Neural cell (in vitro differentiated cells): ENCODE results near the gene TEDC2. TPM values are rescaled to one million over a fixed set of nuclear protein-coding genes. Genes with fewer than 3 reads are reported as not detected.

Experiments
- H2AFZ ChIP-seq: fragments of 200-600, 300-800 bp; sonication (generic), shearing (Covaris generic); 2 replicates; pipeline ENCODE4 v1.6.0; 2014; ENCODE audit warnings: low read depth, mild to moderate bottlenecking, antibody characterized with exemption, low read length, moderate library complexity
- H3F3A ChIP-seq: fragments of 200-600 bp; shearing (Covaris generic); 2 replicates; pipeline ENCODE4 v1.6.1; 2016; ENCODE audit warnings: mild to moderate bottlenecking, moderate library complexity, mixed read lengths, antibody characterized with exemption, low read length; ENCODE audit not compliant: insufficient read depth, poor library complexity, severe bottlenecking
- H3K27ac ChIP-seq: fragments of 200-600, 300-800 bp; sonication (generic), shearing (Covaris generic); 2 replicates; pipeline ENCODE4 v1.5.1; 2014; ENCODE audit warnings: mild to moderate bottlenecking, low read length, moderate library complexity
- H3K27me3 ChIP-seq: fragments of 300-800, 200-600 bp; sonication (generic), shearing (Covaris generic); 2 replicates; pipeline ENCODE4 v1.6.0; 2014; ENCODE audit warnings: mild to moderate bottlenecking, low read depth, low read length, moderate library complexity; ENCODE audit not compliant: insufficient read depth
- H3K36me3 ChIP-seq: fragments of 300-800, 200-600 bp; sonication (generic), shearing (Covaris generic); 2 replicates; pipeline ENCODE4 v1.5.1; 2014; ENCODE audit warnings: mild to moderate bottlenecking, antibody characterized with exemption, low read length, moderate library complexity; ENCODE audit not compliant: insufficient read depth
- H3K4me2 ChIP-seq: fragments of 300-800, 200-600 bp; sonication (generic), shearing (Covaris generic); 2 replicates; pipeline ENCODE4 v1.6.0; 2014; ENCODE audit warnings: mild to moderate bottlenecking, low read length
- H3K4me3 ChIP-seq: fragments of 300-800, 200-600 bp; sonication (generic), shearing (Covaris generic); 2 replicates; pipeline ENCODE4 v1.5.1; 2014; ENCODE audit warnings: mild to moderate bottlenecking, low read length, moderate library complexity
- H3K79me2 ChIP-seq: fragments of 200-600 bp; shearing (Covaris generic); replicated peaks from 2 replicates; pipeline ENCODE4 v1.6.0; 2014; ENCODE audit warnings: mild to moderate bottlenecking, low read length, moderate library complexity; ENCODE audit not compliant: insufficient read depth
- H3K9ac ChIP-seq: fragments of 300-800, 200-600 bp; sonication (generic), shearing (Covaris generic); 2 replicates; pipeline ENCODE4 v1.6.1; 2016; ENCODE audit warnings: mild to moderate bottlenecking, low read length, mixed read lengths
- H3K9me2 ChIP-seq: fragments of 200-600 bp; shearing (Covaris generic); 2 replicates; pipeline ENCODE4 v1.6.1; 2016; ENCODE audit warnings: mild to moderate bottlenecking, low read length, mixed read lengths; ENCODE audit not compliant: insufficient read depth
- H3K9me3 ChIP-seq: fragments of 200-600, 300-800 bp; sonication (generic), shearing (Covaris generic); 2 replicates; pipeline ENCODE4 v1.6.1; 2016; ENCODE audit warnings: mild to moderate bottlenecking, mixed run types, low read length, moderate library complexity, mixed read lengths
- H4K20me1 ChIP-seq: fragments of 200-600 bp; shearing (Covaris generic); 2 replicates; pipeline ENCODE4 v1.6.1; 2016; ENCODE audit warnings: mild to moderate bottlenecking, mixed run types; ENCODE audit not compliant: insufficient read depth
- EP300 ChIP-seq: fragments of 450-650 bp; conservative IDR thresholded peaks from 2 replicates; pipeline ENCODE4 v1.6.1; 2014; ENCODE audit warnings: antibody characterized with exemption, mild to moderate bottlenecking, moderate library complexity; ENCODE audit not compliant: poor library complexity, severe bottlenecking
- EZH2 ChIP-seq: fragments of 200-600, 300-800 bp; shearing (Covaris generic), sonication (generic); IDR thresholded peaks from 2 replicates; pipeline ENCODE4 v1.6.1; 2014; ENCODE audit warnings: antibody characterized with exemption, low read length, borderline replicate concordance, mild to moderate bottlenecking; ENCODE audit not compliant: insufficient read depth, poor library complexity, severe bottlenecking
- MXI1 ChIP-seq: fragments of 450-650 bp; conservative IDR thresholded peaks from 2 replicates; pipeline ENCODE4 v1.6.1; 2014; ENCODE audit warnings: antibody characterized with exemption, mild to moderate bottlenecking; ENCODE audit not compliant: poor library complexity, severe bottlenecking
- POLR2AphosphoS5 ChIP-seq: IDR thresholded peaks from 2 replicates; pipeline ENCODE4 v1.6.1; 2012
- RAD21 ChIP-seq: fragments of 450-650 bp; conservative IDR thresholded peaks from 2 replicates; pipeline ENCODE4 v1.6.1; 2014; ENCODE audit warnings: antibody characterized with exemption, mild to moderate bottlenecking, moderate library complexity
- SMC3 ChIP-seq: fragments of 450-650 bp; conservative IDR thresholded peaks from 2 replicates; pipeline ENCODE4 v1.6.1; 2014; ENCODE audit warnings: antibody characterized with exemption, mild to moderate bottlenecking, moderate library complexity; ENCODE audit not compliant: poor library complexity
- TAF1 ChIP-seq: IDR thresholded peaks from 2 replicates; pipeline ENCODE4 v1.6.1; 2012; ENCODE audit warnings: low read depth
- polyA plus RNA-seq: library from polyadenylated mRNA; depleted of rRNA; stranded (reverse); fragments of >200 nt; gene quantifications from 2 replicates; pipeline ENCODE4 v1.2.3, GENCODE V29; 2014
- TF ChIP-seq, protein P1 (sequence below): IDR thresholded peaks from 2 replicates; pipeline ENCODE4 v1.6.1; 2012; ENCODE audit warnings: borderline replicate concordance
- TF ChIP-seq, protein P2 (sequence below): fragments of 450-650 bp; IDR thresholded peaks from 2 replicates; pipeline ENCODE4 v1.5.1; 2014; ENCODE audit warnings: antibody characterized with exemption, mild to moderate bottlenecking, moderate library complexity; ENCODE audit not compliant: poor library complexity, severe bottlenecking

TEDC2 gene
- polyA plus RNA-seq, 1 donor from 2014 or later, result 31.5 TPM

DNA sequence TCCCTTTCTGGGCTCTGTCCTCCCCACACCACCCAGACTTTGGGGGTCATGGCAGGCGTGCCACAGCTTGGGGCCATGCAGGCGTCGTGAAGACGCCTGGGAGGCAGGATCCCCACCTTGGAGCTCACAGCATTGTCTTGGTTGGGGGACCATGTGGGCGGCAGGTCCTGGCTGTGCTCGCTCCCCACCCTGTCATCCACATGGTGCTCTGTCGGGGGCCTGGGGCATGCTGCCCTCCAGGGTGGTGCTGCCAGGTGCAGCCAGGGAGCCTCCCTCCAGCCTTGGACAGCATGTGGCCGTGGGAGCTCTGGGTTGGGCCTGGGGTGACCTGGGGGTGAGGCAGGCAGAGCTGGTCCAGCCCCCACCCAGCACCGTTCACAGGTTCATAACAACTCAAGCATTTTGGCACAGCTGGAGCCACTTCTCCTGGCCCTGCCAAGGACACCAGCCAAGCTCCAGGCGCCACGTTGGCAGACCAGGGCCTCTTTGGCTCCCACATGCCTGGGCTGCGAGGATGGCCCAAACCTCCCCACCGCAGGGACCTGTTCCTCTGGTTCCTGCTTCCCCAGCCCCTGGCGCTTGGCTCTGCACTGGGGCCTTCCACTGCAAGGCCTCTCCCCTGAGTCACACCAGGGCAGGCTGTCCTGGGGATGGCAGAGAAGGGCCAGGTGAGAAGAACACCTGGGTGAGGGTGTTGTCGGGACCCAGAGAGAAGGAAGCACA is 38.8 kb downstream of the TEDC2 start:
- Histone ChIP-seq H3K9me3 (no peaks in the 10 kb centered on the region), H3K36me3 (no peaks in the 10 kb centered on the region), H3K27ac (no peak overlapping the region), H3F3A (no peaks in the 10 kb centered on the region), H3K9ac (no peak overlapping the region), H3K4me3 (no peak overlapping the region), H3K79me2 (no peaks in the 10 kb centered on the region), H3K4me2 (no peak overlapping the region), H3K27me3 (no peaks in the 10 kb centered on the region), H2AFZ (no peak overlapping the region), H3K9me2 (no peaks in the 10 kb centered on the region), H4K20me1 (no peaks in the 10 kb centered on the region)
- TF ChIP-seq EZH2 (no peak), POLR2AphosphoS5 (no peak), MXI1 (no peak), EP300 (no peak), SMC3 (no peak), TAF1 (no peak), RAD21 (no peak)
- TF ChIP-seq, protein P1, sequence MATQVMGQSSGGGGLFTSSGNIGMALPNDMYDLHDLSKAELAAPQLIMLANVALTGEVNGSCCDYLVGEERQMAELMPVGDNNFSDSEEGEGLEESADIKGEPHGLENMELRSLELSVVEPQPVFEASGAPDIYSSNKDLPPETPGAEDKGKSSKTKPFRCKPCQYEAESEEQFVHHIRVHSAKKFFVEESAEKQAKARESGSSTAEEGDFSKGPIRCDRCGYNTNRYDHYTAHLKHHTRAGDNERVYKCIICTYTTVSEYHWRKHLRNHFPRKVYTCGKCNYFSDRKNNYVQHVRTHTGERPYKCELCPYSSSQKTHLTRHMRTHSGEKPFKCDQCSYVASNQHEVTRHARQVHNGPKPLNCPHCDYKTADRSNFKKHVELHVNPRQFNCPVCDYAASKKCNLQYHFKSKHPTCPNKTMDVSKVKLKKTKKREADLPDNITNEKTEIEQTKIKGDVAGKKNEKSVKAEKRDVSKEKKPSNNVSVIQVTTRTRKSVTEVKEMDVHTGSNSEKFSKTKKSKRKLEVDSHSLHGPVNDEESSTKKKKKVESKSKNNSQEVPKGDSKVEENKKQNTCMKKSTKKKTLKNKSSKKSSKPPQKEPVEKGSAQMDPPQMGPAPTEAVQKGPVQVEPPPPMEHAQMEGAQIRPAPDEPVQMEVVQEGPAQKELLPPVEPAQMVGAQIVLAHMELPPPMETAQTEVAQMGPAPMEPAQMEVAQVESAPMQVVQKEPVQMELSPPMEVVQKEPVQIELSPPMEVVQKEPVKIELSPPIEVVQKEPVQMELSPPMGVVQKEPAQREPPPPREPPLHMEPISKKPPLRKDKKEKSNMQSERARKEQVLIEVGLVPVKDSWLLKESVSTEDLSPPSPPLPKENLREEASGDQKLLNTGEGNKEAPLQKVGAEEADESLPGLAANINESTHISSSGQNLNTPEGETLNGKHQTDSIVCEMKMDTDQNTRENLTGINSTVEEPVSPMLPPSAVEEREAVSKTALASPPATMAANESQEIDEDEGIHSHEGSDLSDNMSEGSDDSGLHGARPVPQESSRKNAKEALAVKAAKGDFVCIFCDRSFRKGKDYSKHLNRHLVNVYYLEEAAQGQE, result no peak
- TF ChIP-seq, protein P2, sequence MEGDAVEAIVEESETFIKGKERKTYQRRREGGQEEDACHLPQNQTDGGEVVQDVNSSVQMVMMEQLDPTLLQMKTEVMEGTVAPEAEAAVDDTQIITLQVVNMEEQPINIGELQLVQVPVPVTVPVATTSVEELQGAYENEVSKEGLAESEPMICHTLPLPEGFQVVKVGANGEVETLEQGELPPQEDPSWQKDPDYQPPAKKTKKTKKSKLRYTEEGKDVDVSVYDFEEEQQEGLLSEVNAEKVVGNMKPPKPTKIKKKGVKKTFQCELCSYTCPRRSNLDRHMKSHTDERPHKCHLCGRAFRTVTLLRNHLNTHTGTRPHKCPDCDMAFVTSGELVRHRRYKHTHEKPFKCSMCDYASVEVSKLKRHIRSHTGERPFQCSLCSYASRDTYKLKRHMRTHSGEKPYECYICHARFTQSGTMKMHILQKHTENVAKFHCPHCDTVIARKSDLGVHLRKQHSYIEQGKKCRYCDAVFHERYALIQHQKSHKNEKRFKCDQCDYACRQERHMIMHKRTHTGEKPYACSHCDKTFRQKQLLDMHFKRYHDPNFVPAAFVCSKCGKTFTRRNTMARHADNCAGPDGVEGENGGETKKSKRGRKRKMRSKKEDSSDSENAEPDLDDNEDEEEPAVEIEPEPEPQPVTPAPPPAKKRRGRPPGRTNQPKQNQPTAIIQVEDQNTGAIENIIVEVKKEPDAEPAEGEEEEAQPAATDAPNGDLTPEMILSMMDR, result no peak

DNA sequence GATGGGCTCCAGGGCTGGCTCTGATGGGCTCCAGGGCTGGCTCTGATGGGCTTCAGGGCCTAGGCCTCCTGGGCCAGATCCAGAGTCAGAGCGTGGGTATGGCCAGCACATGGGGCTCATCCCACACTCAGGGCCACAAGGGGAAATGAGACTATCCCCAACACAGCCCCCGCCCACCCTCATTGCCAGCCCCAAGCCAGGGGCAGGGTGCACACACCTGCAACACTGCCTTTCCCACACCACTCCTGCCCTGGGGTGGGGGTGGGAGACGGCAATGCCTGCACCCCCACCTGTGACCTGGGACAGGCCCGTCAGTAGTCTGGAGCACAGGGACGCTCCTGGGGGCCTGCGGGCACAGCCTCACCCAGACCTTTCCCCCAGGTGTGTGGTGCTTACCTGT is 39.5 kb downstream of the TEDC2 start:
- Histone ChIP-seq H3K36me3 (no peaks in the 10 kb centered on the region), H2AFZ (no peak overlapping the region), H3K9me2 (no peaks in the 10 kb centered on the region), H4K20me1 (no peaks in the 10 kb centered on the region), H3K9me3 (no peaks in the 10 kb centered on the region), H3K27me3 (no peaks in the 10 kb centered on the region), H3K4me2 (no peak overlapping the region), H3K9ac (no peak overlapping the region), H3K27ac (no peak overlapping the region), H3K79me2 (no peaks in the 10 kb centered on the region), H3F3A (no peaks in the 10 kb centered on the region), H3K4me3 (no peak overlapping the region)
- TF ChIP-seq POLR2AphosphoS5 (no peak), EZH2 (no peak), RAD21 (no peak), TAF1 (no peak), SMC3 (no peak), EP300 (no peak), MXI1 (no peak)
- TF ChIP-seq, protein P2, result no peak
- TF ChIP-seq, protein P1, result no peak
